Measurements from ENCODE around the gene LBR. TPM values are rescaled to one million over a fixed set of nuclear protein-coding genes. Genes with fewer than 3 reads are reported as not detected.

Gene LBR
- total RNA-seq, 2 donors from 2014 or later = 49.8 to 72.3 TPM

GRCh38 chr1:225434046-225434445 is 6.2 kb upstream of the LBR start:
- Histone ChIP-seq H3K9me3 (ENCODE audit: control insufficient read depth, low read length) (peaks cover 7% of the 10 kb centered on the region), H3K4me1 (ENCODE audit: control insufficient read depth, insufficient read depth, low read length) (no peaks in the 10 kb centered on the region), H3K4me3 (ENCODE audit: low read length) (no peak overlapping the region), H3K36me3 (ENCODE audit: control insufficient read depth, insufficient read depth, low read length) (no peaks in the 10 kb centered on the region), H3K27ac (ENCODE audit: low read depth, low read length) (no peak overlapping the region), H3K27me3 (ENCODE audit: control insufficient read depth, insufficient read depth, low read length, poor library complexity, severe bottlenecking) (no peaks in the 10 kb centered on the region), H3K9ac (ENCODE audit: extremely low read depth, low read length, poor library complexity, severe bottlenecking) (no peak overlapping the region)
- Mint-ChIP-seq H3K9me3 (peaks cover 21% of the 10 kb centered on the region), H3K4me1 (peaks cover 5% of the 10 kb centered on the region), H3K36me3 (ENCODE audit: low read depth) (no peaks in the 10 kb centered on the region), H3K27me3 (ENCODE audit: insufficient read depth) (peaks cover 43% of the 10 kb centered on the region), H3K27ac (no peak overlapping the region), H3K4me3 (no peak overlapping the region)
- DNase-seq = no peak
- TF ChIP-seq, protein P1, sequence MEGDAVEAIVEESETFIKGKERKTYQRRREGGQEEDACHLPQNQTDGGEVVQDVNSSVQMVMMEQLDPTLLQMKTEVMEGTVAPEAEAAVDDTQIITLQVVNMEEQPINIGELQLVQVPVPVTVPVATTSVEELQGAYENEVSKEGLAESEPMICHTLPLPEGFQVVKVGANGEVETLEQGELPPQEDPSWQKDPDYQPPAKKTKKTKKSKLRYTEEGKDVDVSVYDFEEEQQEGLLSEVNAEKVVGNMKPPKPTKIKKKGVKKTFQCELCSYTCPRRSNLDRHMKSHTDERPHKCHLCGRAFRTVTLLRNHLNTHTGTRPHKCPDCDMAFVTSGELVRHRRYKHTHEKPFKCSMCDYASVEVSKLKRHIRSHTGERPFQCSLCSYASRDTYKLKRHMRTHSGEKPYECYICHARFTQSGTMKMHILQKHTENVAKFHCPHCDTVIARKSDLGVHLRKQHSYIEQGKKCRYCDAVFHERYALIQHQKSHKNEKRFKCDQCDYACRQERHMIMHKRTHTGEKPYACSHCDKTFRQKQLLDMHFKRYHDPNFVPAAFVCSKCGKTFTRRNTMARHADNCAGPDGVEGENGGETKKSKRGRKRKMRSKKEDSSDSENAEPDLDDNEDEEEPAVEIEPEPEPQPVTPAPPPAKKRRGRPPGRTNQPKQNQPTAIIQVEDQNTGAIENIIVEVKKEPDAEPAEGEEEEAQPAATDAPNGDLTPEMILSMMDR (conservative IDR thresholded peaks at IDR 0.05) = no peak
- WGBS, 2 experiments (ENCODE audit: insufficient coverage in 1 of 2, insufficient read length in 1 of 2) = 92 to 94% methylated on average over 4 to 5 of the region's 5 CpGs

- Mint-ChIP-seq H3K4me1 (peaks cover 15% of the 10 kb centered on the region), H3K27ac (no peak overlapping the region), H3K36me3 (ENCODE audit: low read depth) (no peaks in the 10 kb centered on the region), H3K27me3 (ENCODE audit: insufficient read depth) (peaks cover 52% of the 10 kb centered on the region), H3K4me3 (no peak overlapping the region), H3K9me3 (peaks cover 21% of the 10 kb centered on the region)
- peaks cover 7% of the 10 kb centered on the region for H3K9me3 ChIP-seq (ENCODE audit: control insufficient read depth, low read length)
- DNase-seq = no peak
- TF ChIP-seq, protein P1 (conservative IDR thresholded peaks at IDR 0.05) = no peak
- WGBS, 2 experiments (ENCODE audit: insufficient coverage in 1 of 2, insufficient read length in 1 of 2) = 88 to 95% methylated on average over 23 to 36 of the region's 36 CpGs
- no peak overlapping the region for H3K27ac ChIP-seq (ENCODE audit: low read depth, low read length)
- H3K27me3 ChIP-seq (ENCODE audit: control insufficient read depth, insufficient read depth, low read length, poor library complexity, severe bottlenecking) = peaks cover 4% of the 10 kb centered on the region
- H3K9ac ChIP-seq (ENCODE audit: extremely low read depth, low read length, poor library complexity, severe bottlenecking) = no peak overlapping the region
- no peak overlapping the region for H3K4me3 ChIP-seq (ENCODE audit: low read length)
- no peaks in the 10 kb centered on the region for H3K4me1 ChIP-seq (ENCODE audit: control insufficient read depth, insufficient read depth, low read length)
- H3K36me3 ChIP-seq (ENCODE audit: control insufficient read depth, insufficient read depth, low read length) = no peaks in the 10 kb centered on the region
Observed at GRCh38 chr1:225431081-225431863, 3.4 kb upstream of the LBR start.

DNA sequence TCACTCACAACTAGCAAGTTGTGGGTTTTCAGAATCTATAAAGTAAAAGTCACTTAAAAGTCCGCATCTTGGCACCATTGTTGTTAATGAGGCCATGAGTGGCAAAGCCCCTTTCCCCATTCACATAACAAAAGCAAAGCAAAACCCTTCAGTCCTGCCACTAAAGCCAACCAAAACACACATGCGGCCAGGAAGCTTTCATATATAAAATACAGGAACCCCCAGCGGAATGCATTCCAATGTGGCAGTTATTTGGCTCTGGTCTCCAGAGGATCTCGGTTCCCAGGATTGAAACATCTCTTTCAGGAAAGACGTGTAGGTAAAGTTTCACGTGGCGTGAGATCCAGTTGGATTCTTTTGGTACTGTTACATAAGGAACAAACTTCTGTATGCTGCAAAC is 2.5 kb upstream of the LBR start:
- Mint-ChIP-seq H3K36me3 (ENCODE audit: low read depth) (no peaks in the 10 kb centered on the region), H3K27me3 (ENCODE audit: insufficient read depth) (peaks cover 58% of the 10 kb centered on the region), H3K4me3 (no peak overlapping the region), H3K27ac (no peak overlapping the region), H3K9me3 (peaks cover 21% of the 10 kb centered on the region), H3K4me1 (peaks cover 21% of the 10 kb centered on the region)
- Histone ChIP-seq H3K9me3 (ENCODE audit: control insufficient read depth, low read length) (peaks cover 7% of the 10 kb centered on the region), H3K4me3 (ENCODE audit: low read length) (no peak overlapping the region), H3K4me1 (ENCODE audit: control insufficient read depth, insufficient read depth, low read length) (no peaks in the 10 kb centered on the region), H3K36me3 (ENCODE audit: control insufficient read depth, insufficient read depth, low read length) (no peaks in the 10 kb centered on the region), H3K27ac (ENCODE audit: low read depth, low read length) (no peak overlapping the region), H3K9ac (ENCODE audit: extremely low read depth, low read length, poor library complexity, severe bottlenecking) (no peak overlapping the region), H3K27me3 (ENCODE audit: control insufficient read depth, insufficient read depth, low read length, poor library complexity, severe bottlenecking) (peaks cover 5% of the 10 kb centered on the region)
- 87 to 89% methylated on average over 7 of the region's 7 CpGs for WGBS, 2 experiments (ENCODE audit: insufficient coverage in 1 of 2, insufficient read length in 1 of 2)
- DNase-seq = no peak
- TF ChIP-seq, protein P1 (conservative IDR thresholded peaks at IDR 0.05) = no peak

Data from endodermal cell (in vitro differentiated cells).